ENCODE data around the gene MAST4.

Gene MAST4

GRCh38 chr5:67031692-67032091 lies 435.5 kb downstream of the MAST4 start:
- DNase-seq (ENCODE audit: extremely low read depth in 1 of 2, low read depth in 1 of 2): no peak

GRCh38 chr5:67032921-67033664 lies 436.9 kb downstream of the MAST4 start:
- no peak for DNase-seq (ENCODE audit: extremely low read depth in 1 of 2, low read depth in 1 of 2)

GRCh38 chr5:67033880-67034651 lies 437.9 kb downstream of the MAST4 start:
- DNase-seq (ENCODE audit: extremely low read depth in 1 of 2, low read depth in 1 of 2): no peak

- DNase-seq (ENCODE audit: extremely low read depth in 1 of 2, low read depth in 1 of 2): no peak
These were observed 439.0 kb downstream of the MAST4 start for GRCh38 chr5:67035098-67035740.

- DNase-seq (ENCODE audit: extremely low read depth in 1 of 2, low read depth in 1 of 2): no peak
These were observed 441.0 kb downstream of the MAST4 start for GRCh38 chr5:67037171-67037570.

GRCh38 chr5:67038817-67039603 lies 442.8 kb downstream of the MAST4 start:
- no peak for DNase-seq (ENCODE audit: extremely low read depth in 1 of 2, low read depth in 1 of 2)

GRCh38 chr5:67042176-67043003 lies 446.2 kb downstream of the MAST4 start:
- DNase-seq (ENCODE audit: extremely low read depth in 1 of 2, low read depth in 1 of 2): no peak

- no peak for DNase-seq (ENCODE audit: extremely low read depth in 1 of 2, low read depth in 1 of 2)
These were observed 447.8 kb downstream of the MAST4 start for GRCh38 chr5:67043796-67044511.

GRCh38 chr5:67045816-67046740 lies 449.9 kb downstream of the MAST4 start:
- no peak for DNase-seq (ENCODE audit: extremely low read depth in 1 of 2, low read depth in 1 of 2)

GRCh38 chr5:67047160-67047559 lies 451.0 kb downstream of the MAST4 start:
- DNase-seq (ENCODE audit: extremely low read depth in 1 of 2, low read depth in 1 of 2): no peak

- no peak for DNase-seq (ENCODE audit: extremely low read depth in 1 of 2, low read depth in 1 of 2)
These were observed 451.4 kb downstream of the MAST4 start for GRCh38 chr5:67047616-67048015.

GRCh38 chr5:67050125-67050524 lies 453.9 kb downstream of the MAST4 start:
- no peak for DNase-seq (ENCODE audit: extremely low read depth in 1 of 2, low read depth in 1 of 2)

GRCh38 chr5:67050635-67051034 lies 454.4 kb downstream of the MAST4 start:
- DNase-seq (ENCODE audit: extremely low read depth in 1 of 2, low read depth in 1 of 2): no peak

- no peak for DNase-seq (ENCODE audit: extremely low read depth in 1 of 2, low read depth in 1 of 2)
These were observed 455.0 kb downstream of the MAST4 start for GRCh38 chr5:67051164-67051563.

- no peak for DNase-seq (ENCODE audit: extremely low read depth in 1 of 2, low read depth in 1 of 2)
These were observed 455.8 kb downstream of the MAST4 start for GRCh38 chr5:67052034-67052433.

- DNase-seq (ENCODE audit: extremely low read depth in 1 of 2, low read depth in 1 of 2): no peak
These were observed 457.0 kb downstream of the MAST4 start for GRCh38 chr5:67053229-67053628.

GRCh38 chr5:67058998-67059743 lies 463.0 kb downstream of the MAST4 start:
- no peak for DNase-seq (ENCODE audit: extremely low read depth in 1 of 2, low read depth in 1 of 2)
